HepG2 (cell line): ENCODE measurements around the gene SHISA9. TPM values are rescaled to one million over a fixed set of nuclear protein-coding genes. Genes with fewer than 3 reads are reported as not detected.

ENCODE experiments used
- ATAC-seq: fragments of 200-7000 bp; cut with Tn5 transposase; 3 replicates; pipeline ENCODE4 v1.9.1; 2020; ENCODE audit warnings: mild to moderate bottlenecking, moderate library complexity
- BruUV-seq: library from RNA; stranded (reverse); fragments of 400-500 nt; replicated peaks from 2 replicates; lab custom pipeline; 2021; lab: Mats Ljungman, UMichigan
- CTCF ChIA-PET: fragments of 300-600 bp; formaldehyde crosslinking; extraction: SDS; loops from one replicate; lab custom pipeline; 2021; ENCODE audit warnings: low total read pairs, inconsistent platforms, low intra/inter-chr PET ratio; lab: Yijun Ruan, JAX
- POLR2A ChIA-PET: fragments of 350-600 bp; sonication (Branson Sonifier 250); formaldehyde crosslinking; loops from one replicate; lab custom pipeline; 2020; ENCODE audit warnings: antibody characterized with exemption, inconsistent platforms; lab: Yijun Ruan, JAX
- DNase-seq: peaks from one replicate; pipeline ENCODE4 v3.0.0-alpha.2; 2015; ENCODE audit warnings: low spot score
- FAIRE-seq: peaks from 3 replicates; lab custom pipeline; 2011; peaks lifted over from hg19 to GRCh38; lab: Jason Lieb, UNC
- H2AFZ ChIP-seq: one replicate; pipeline ENCODE4 v1.6.1; 2011; ENCODE audit warnings: low read length, inconsistent platforms
- H3K27ac ChIP-seq: fragments of 300-600 bp; 3 replicates; pipeline ENCODE4 v1.8.0; 2011; ENCODE audit warnings: mixed run types, mild to moderate bottlenecking, mixed read lengths, low read length, inconsistent platforms; ENCODE audit not compliant: insufficient read depth; ENCODE audit errors: extremely low read length
- H3K27me3 ChIP-seq, 2 experiments: fragments of 200-600 bp in 1 of 2; 2 replicates in 1 of 2; 3 replicates in 1 of 2; pipeline versions ENCODE4 v1.6.0 to v1.8.0; 2011; ENCODE audit warnings: low read length in 2 of 2, mild to moderate bottlenecking in 2 of 2, moderate library complexity in 2 of 2, inconsistent platforms in 1 of 2; ENCODE audit not compliant: insufficient read depth in 2 of 2, control insufficient read depth in 1 of 2
- H3K36me3 ChIP-seq, 2 experiments: fragments of 200-600 bp in 1 of 2; replicated peaks in 1 of 2; 2 replicates in 1 of 2; 3 replicates in 1 of 2; pipeline versions ENCODE4 v1.5.1 to v1.8.0; 2011; ENCODE audit warnings: low read length in 2 of 2, inconsistent platforms in 1 of 2; ENCODE audit not compliant: insufficient read depth in 2 of 2, control insufficient read depth in 1 of 2
- H3K4me1 ChIP-seq: 2 replicates; pipeline ENCODE4 v1.5.1; 2012; ENCODE audit warnings: low read length, inconsistent platforms; ENCODE audit not compliant: insufficient read depth
- H3K4me2 ChIP-seq: 2 replicates; pipeline ENCODE4 v1.6.0; 2011; ENCODE audit warnings: low read depth, low read length, inconsistent platforms
- H3K4me3 ChIP-seq, 3 experiments: fragments of 200-600 bp in 1 of 3; sonication (generic), shearing (Covaris generic) in 1 of 3; replicated peaks in 1 of 3; 2 replicates each; pipeline ENCODE4 v1.5.1; 2011 to 2016; ENCODE audit warnings: low read length in 3 of 3, inconsistent platforms in 2 of 3, low read depth in 2 of 3, mild to moderate bottlenecking in 2 of 3, control low read depth in 1 of 3, mixed read lengths in 1 of 3; ENCODE audit not compliant: insufficient read depth in 1 of 3
- H3K79me2 ChIP-seq: one replicate; pipeline ENCODE4 v1.6.1; 2011; ENCODE audit warnings: low read length, inconsistent platforms; ENCODE audit not compliant: insufficient read depth
- H3K9ac ChIP-seq: 2 replicates; pipeline ENCODE4 v1.6.0; 2011; ENCODE audit warnings: mild to moderate bottlenecking, low read depth, low read length, inconsistent platforms; ENCODE audit not compliant: insufficient read depth
- H3K9me3 ChIP-seq: 2 replicates; pipeline ENCODE4 v1.5.1; 2012; ENCODE audit warnings: mild to moderate bottlenecking, low read length
- H4K20me1 ChIP-seq: 2 replicates; pipeline ENCODE4 v1.6.0; 2011; ENCODE audit warnings: inconsistent platforms, mild to moderate bottlenecking, low read length, moderate library complexity; ENCODE audit not compliant: insufficient read depth
- ATF7 ChIP-seq, 2 experiments: fragments of 450-650 bp in 1 of 2; sonication (generic) in 1 of 2; formaldehyde crosslinking in 1 of 2; IDR thresholded peaks; 2 replicates each; pipeline versions ENCODE4 v1.4.0 to v1.6.1; 2016 to 2020; ENCODE audit warnings: antibody characterized with exemption in 1 of 2, mild to moderate bottlenecking in 1 of 2, missing genetic modification reagents in 1 of 2
- CEBPB ChIP-seq: IDR thresholded peaks from 2 replicates; pipeline ENCODE4 v1.6.1; 2011; ENCODE audit warnings: low read depth, low read length, improper control_type of control experiment, borderline replicate concordance
- CEBPG ChIP-seq: IDR thresholded peaks from 2 replicates; pipeline ENCODE4 v1.6.1; 2016
- GLI4 ChIP-seq: sonication (generic); formaldehyde crosslinking; IDR thresholded peaks from 2 replicates; pipeline ENCODE4 v1.5.1; 2020; ENCODE audit warnings: missing genetic modification reagents, mild to moderate bottlenecking, moderate library complexity, borderline replicate concordance
- GTF2F1 ChIP-seq: fragments of 150-350 bp; IDR thresholded peaks from 2 replicates; pipeline ENCODE4 v1.6.1; 2014; ENCODE audit warnings: low read length
- HNF4G ChIP-seq, 2 experiments: sonication (generic) in 1 of 2; formaldehyde crosslinking in 1 of 2; IDR thresholded peaks; 2 replicates each; pipeline versions ENCODE4 v1.4.0 to v1.6.1; 2011 to 2020; ENCODE audit warnings: borderline replicate concordance in 2 of 2, low read depth in 2 of 2, mild to moderate bottlenecking in 2 of 2, low read length in 1 of 2, missing genetic modification reagents in 1 of 2, moderate library complexity in 1 of 2
- RFX5 ChIP-seq: IDR thresholded peaks from 2 replicates; pipeline ENCODE4 v1.6.1; 2011; ENCODE audit warnings: low read depth, low read length, improper control_type of control experiment
- WGBS: methylation state at CpG from one replicate; pipeline ENCODE4 v1.1.6; 2017; ENCODE audit warnings: low lambda C conversion rate; 5-methylcytosine and 5-hydroxymethylcytosine counted together
- in situ Hi-C: cut with HindIII; loops from 2 replicates; pipeline ENCODE4 v1.10.0; 2017; ENCODE audit warnings: low pct_unique_long_range_greater_than_20kb; ENCODE audit not compliant: extremely low pct_ligation_motif_present
- intact Hi-C: fragments of 100-400 bp; cut with micrococcal nuclease; formaldehyde crosslinking; loops from one replicate; pipeline ENCODE4 v1.10.0; 2022; ENCODE audit not compliant: unreplicated experiment
- polyA plus RNA-seq, 8 experiments: library from polyadenylated mRNA; depleted of rRNA in 3 of 8; stranded (reverse) in 7 of 8; unstranded in 1 of 8; fragments of >200 nt; fragmentation: Illumina TruSeq in 4 of 8; extraction: Trizol in 4 of 8; gene quantifications; 2 replicates each; pipeline versions ENCODE4 v1.2.1 to v1.2.3, GENCODE V29; 2011 to 2016; ENCODE audit warnings: low read depth in 4 of 8, missing spikeins in 1 of 8, mixed read lengths in 1 of 8; ENCODE audit not compliant: insufficient read depth in 1 of 8
- total RNA-seq, 5 experiments: library from RNA; depleted of rRNA; stranded (reverse); fragments of >200 nt; fragmentation: Illumina TruSeq; extraction: Trizol; gene quantifications; 2 replicates each; pipeline ENCODE4 v1.2.3, GENCODE V29; 2016; ENCODE audit warnings: low read depth in 1 of 5
- TF ChIP-seq, protein P1 (sequence below): sonication (generic); formaldehyde crosslinking; IDR thresholded peaks from 2 replicates; pipeline ENCODE4 v1.4.0; 2020; ENCODE audit warnings: missing genetic modification reagents
- TF ChIP-seq, protein P2 (sequence below): sonication (generic); formaldehyde crosslinking; IDR thresholded peaks from 2 replicates; pipeline ENCODE4 v1.4.0; 2020; ENCODE audit warnings: mild to moderate bottlenecking, missing genetic modification reagents
- TF ChIP-seq, protein P3 (sequence below): sonication (generic); formaldehyde crosslinking; IDR thresholded peaks from 2 replicates; pipeline ENCODE4 v1.4.0; 2020; ENCODE audit warnings: missing genetic modification reagents

SHISA9 gene
- total and polyA plus RNA-seq, 2 of the 13 experiments (the other 11 are each of a cell fraction or from before 2014, with no cell fraction given): 0.01 TPM; not detected in 1

DNA sequence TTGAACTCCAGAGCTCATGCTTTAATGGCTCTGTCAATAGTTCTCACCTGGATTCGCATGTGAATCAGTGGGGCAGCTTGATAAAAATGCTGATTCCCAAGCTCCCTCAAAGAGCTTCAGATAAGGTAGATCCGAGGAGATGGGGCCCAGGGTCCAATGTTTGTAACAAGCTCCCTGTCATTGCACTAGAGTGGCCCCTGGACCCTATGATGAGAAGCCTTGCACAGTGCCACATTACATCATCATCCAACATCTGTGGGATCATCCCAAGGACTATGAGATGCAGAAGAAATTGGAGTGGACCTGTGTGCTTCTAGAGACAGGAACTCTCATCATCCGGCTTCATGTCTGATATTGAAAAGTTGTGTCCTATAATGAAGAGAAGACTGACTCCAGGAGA lies 340.8 kb downstream of the SHISA9 start:
- no peaks in the 10 kb centered on the region for H4K20me1 ChIP-seq
- H3K79me2 ChIP-seq: no peaks in the 10 kb centered on the region
- no peak overlapping the region for H3K9ac ChIP-seq
- no peak for FAIRE-seq
- 38% methylated on average over 3 of the region's 3 CpGs for WGBS
- CTCF ChIA-PET: no interaction called here
- POLR2A ChIA-PET: interaction anchor here (0.6 kb wide), 1 partner anchor 666 kb away, joined by 3 read pairs; no protein-coding TSS in a partner anchor
- in situ Hi-C loops (no loop called here), intact Hi-C loops (no loop called here)
- H3K36me3 ChIP-seq: no peaks in the 10 kb centered on the region
- no peak overlapping the region for H3K4me3 ChIP-seq
- H2AFZ ChIP-seq: no peak overlapping the region
- peak; percentile 18 for DNase-seq
- no TSS peak for BruUV-seq
- no peaks in the 10 kb centered on the region for H3K9me3 ChIP-seq
- H3K27me3 ChIP-seq: no peaks in the 10 kb centered on the region
- ATAC-seq: no peak
- no peak overlapping the region for H3K27ac ChIP-seq
- H3K4me2 ChIP-seq: no peak overlapping the region
- H3K4me1 ChIP-seq: peaks cover 68% of the 10 kb centered on the region
- 0 out of 2 replicates have a peak, but pooled peaks have one; percentile 38 for TF ChIP-seq HNF4G (IDR thresholded peaks at IDR 0.05; ENCODE audit: borderline replicate concordance, low read depth, low read length)
- no peak for TF ChIP-seq HNF4G (CRISPR knock-in tag; IDR thresholded peaks at IDR 0.05; ENCODE audit: borderline replicate concordance, low read depth)
- TF ChIP-seq, protein P1, sequence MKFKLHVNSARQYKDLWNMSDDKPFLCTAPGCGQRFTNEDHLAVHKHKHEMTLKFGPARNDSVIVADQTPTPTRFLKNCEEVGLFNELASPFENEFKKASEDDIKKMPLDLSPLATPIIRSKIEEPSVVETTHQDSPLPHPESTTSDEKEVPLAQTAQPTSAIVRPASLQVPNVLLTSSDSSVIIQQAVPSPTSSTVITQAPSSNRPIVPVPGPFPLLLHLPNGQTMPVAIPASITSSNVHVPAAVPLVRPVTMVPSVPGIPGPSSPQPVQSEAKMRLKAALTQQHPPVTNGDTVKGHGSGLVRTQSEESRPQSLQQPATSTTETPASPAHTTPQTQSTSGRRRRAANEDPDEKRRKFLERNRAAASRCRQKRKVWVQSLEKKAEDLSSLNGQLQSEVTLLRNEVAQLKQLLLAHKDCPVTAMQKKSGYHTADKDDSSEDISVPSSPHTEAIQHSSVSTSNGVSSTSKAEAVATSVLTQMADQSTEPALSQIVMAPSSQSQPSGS: 0 out of 2 replicates have a peak, but pooled peaks have one; percentile 37
- peak; percentile 49 for TF ChIP-seq ATF7 (IDR thresholded peaks at IDR 0.05)
- TF ChIP-seq ATF7 (CRISPR knock-in tag; IDR thresholded peaks at IDR 0.05): no peak
- 0 out of 2 replicates have a peak, but pooled peaks have one; percentile 16 for TF ChIP-seq CEBPG (CRISPR knock-in tag)
- no peak for TF ChIP-seq GTF2F1
- no peak for TF ChIP-seq RFX5
- TF ChIP-seq CEBPB: 0 out of 2 replicates have a peak, but pooled peaks have one; percentile 38
- TF ChIP-seq, protein P2, sequence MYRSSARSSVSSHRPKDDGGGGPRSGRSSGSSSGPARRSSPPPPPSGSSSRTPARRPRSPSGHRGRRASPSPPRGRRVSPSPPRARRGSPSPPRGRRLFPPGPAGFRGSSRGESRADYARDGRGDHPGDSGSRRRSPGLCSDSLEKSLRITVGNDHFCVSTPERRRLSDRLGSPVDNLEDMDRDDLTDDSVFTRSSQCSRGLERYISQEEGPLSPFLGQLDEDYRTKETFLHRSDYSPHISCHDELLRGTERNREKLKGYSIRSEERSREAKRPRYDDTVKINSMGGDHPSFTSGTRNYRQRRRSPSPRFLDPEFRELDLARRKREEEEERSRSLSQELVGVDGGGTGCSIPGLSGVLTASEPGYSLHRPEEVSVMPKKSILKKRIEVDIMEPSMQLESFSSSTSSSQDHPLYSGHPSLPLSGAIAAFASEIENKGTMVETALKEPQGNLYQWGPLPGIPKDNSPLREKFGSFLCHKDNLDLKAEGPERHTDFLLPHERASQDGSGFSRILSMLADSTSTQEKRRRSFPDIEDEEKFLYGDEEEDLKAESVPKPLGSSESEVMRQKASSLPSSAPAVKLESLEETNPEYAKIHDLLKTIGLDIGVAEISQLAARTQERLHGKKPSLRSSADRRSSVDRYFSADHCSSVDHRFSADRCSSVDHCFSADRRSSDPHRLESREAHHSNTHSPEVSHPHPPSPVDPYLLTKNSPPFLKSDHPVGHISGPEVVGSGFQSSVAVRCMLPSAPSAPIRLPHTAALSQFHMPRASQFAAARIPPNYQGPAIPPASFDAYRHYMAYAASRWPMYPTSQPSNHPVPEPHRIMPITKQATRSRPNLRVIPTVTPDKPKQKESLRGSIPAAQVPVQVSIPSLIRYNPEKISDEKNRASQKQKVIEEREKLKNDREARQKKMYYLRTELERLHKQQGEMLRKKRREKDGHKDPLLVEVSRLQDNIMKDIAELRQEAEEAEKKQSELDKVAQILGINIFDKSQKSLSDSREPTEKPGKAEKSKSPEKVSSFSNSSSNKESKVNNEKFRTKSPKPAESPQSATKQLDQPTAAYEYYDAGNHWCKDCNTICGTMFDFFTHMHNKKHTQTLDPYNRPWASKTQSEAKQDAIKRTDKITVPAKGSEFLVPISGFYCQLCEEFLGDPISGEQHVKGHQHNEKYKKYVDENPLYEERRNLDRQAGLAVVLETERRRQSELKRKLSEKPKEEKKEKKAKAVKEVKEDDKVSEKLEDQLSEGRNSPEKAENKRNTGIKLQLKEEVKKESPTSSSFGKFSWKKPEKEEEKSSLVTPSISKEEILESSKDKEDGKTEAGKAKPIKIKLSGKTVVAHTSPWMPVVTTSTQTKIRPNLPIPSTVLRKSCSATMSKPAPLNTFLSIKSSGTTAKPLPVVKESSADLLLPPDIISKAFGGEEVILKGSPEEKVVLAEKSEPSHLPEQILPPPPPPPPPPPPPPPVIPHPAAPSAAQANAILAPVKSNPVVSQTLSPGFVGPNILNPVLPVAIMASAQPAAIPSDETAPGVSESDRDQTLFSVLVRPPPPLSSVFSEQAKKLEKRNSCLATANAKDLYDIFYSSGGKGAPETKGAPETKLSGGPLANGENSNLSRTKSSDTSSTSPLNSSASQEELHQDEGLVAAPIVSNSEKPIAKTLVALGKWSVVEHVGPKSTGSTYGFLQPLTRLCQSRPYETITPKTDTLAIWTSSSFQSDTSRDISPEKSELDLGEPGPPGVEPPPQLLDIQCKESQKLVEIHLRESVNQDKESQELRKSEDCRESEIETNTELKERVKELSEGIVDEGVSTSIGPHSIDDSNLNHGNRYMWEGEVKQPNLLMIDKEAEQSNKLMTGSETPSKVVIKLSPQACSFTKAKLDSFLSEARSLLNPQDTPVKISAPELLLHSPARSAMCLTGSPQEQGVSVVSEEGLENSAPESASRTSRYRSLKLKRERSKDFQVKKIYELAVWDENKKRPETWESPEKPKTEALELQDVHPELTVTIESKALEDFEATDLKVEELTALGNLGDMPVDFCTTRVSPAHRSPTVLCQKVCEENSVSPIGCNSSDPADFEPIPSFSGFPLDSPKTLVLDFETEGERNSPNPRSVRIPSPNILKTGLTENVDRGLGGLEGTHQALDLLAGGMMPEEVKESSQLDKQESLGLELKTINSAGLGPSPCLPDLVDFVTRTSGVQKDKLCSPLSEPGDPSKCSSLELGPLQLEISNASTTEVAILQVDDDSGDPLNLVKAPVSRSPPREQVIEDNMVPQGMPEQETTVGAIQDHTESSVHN (CRISPR knock-in tag): no peak
- TF ChIP-seq, protein P3, sequence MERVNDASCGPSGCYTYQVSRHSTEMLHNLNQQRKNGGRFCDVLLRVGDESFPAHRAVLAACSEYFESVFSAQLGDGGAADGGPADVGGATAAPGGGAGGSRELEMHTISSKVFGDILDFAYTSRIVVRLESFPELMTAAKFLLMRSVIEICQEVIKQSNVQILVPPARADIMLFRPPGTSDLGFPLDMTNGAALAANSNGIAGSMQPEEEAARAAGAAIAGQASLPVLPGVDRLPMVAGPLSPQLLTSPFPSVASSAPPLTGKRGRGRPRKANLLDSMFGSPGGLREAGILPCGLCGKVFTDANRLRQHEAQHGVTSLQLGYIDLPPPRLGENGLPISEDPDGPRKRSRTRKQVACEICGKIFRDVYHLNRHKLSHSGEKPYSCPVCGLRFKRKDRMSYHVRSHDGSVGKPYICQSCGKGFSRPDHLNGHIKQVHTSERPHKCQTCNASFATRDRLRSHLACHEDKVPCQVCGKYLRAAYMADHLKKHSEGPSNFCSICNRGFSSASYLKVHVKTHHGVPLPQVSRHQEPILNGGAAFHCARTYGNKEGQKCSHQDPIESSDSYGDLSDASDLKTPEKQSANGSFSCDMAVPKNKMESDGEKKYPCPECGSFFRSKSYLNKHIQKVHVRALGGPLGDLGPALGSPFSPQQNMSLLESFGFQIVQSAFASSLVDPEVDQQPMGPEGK (CRISPR knock-in tag): no peak
- 0 out of 2 replicates have a peak, but pooled peaks have one; percentile 11 for TF ChIP-seq GLI4 (CRISPR knock-in tag)
